ENCODE results near the gene GAMT.

DNA sequence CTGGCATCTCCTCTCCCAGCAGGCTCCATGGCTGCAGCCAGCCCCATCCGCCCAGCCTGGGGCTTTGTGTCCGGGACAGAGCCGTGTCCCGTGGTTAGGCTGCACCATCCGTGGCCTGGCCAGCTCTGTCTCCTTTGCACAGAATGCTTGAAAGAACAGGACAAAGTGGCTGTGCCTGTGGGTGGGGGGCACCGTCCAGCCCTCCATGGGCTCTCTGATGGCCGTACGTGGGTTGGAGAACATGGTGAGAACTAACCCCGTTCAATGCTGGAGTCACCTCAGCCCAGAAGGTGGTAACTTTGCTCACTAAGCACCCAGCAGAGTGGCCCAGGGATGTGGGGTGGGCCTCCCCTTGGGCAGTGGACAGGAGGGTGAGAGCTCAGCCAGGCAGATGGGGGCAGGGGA is 39.7 kb upstream of the GAMT start:
- no peak for TF ChIP-seq CTCF (conservative IDR thresholded peaks at IDR 0.05)
- no peak for TF ChIP-seq EZH2 (IDR thresholded peaks at IDR 0.05; ENCODE audit: low read depth)

Data from PC-9 (cell line).